Measurements from ENCODE around the gene KCTD17.
"Not testable (repeated sequence)": the region's sequence is repeated elsewhere in the genome, so short reads cannot be mapped to it uniquely, and the experiment has no call there.

DNA sequence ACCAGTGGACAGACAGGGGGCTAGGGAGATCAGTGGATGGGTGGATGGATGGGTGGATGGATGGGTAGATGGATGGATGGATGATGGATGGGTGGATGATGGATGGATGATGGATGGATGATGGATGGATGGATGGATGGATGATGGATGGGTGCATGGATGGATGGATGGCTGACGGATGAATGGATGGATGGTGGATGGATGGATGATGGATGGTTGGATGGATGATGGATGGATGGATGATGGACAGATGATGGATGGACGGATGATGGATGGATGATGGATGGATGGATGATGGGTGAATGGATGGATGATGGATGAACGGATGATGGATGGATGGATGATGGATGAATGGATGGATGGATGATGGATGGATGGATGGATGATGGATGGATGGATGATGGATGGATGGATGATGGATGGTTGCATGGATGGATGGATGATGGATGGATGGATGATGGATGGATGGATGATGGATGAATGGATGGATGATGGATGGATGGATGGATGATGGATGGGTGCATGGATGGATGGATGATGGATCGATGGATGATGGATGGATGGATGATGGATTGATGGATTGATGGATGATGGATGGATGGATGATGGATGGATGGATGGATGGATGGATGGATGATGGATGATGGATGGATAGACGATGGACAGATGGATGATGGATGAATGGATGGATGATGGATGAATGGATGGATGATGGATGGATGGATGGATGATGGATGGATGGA lies 20.5 kb downstream of the KCTD17 start:
- TF ChIP-seq, protein P1, sequence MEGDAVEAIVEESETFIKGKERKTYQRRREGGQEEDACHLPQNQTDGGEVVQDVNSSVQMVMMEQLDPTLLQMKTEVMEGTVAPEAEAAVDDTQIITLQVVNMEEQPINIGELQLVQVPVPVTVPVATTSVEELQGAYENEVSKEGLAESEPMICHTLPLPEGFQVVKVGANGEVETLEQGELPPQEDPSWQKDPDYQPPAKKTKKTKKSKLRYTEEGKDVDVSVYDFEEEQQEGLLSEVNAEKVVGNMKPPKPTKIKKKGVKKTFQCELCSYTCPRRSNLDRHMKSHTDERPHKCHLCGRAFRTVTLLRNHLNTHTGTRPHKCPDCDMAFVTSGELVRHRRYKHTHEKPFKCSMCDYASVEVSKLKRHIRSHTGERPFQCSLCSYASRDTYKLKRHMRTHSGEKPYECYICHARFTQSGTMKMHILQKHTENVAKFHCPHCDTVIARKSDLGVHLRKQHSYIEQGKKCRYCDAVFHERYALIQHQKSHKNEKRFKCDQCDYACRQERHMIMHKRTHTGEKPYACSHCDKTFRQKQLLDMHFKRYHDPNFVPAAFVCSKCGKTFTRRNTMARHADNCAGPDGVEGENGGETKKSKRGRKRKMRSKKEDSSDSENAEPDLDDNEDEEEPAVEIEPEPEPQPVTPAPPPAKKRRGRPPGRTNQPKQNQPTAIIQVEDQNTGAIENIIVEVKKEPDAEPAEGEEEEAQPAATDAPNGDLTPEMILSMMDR (IDR thresholded peaks at IDR 0.05) = not testable (repeated sequence)
- TF ChIP-seq POLR2A (IDR thresholded peaks at IDR 0.05) = not testable (repeated sequence)
